ENCODE measurements around the gene MMS22L.

- TF ChIP-seq CHD2 (IDR thresholded peaks at IDR 0.05; ENCODE audit: borderline replicate concordance, low read depth, low read length) (no peak), ZBTB33 (IDR thresholded peaks at IDR 0.05) (no peak)
Observed at GRCh38 chr6:97147421-97147820, 135.6 kb downstream of the MMS22L start.
